Liver (tissue), 3 donors: ENCODE data around the gene ANTXR1.

Source experiments
- ATF3 ChIP-seq: IDR thresholded peaks from 2 replicates; pipeline ENCODE4 v1.6.1; 2016; ENCODE audit warnings: antibody characterized with exemption
- CTCF ChIP-seq: fragments of 150-350 bp; IDR thresholded peaks from 2 replicates; pipeline ENCODE4 v1.5.1; 2017; ENCODE audit warnings: improper control_type of control experiment, low read depth, low read length; ENCODE audit not compliant: missing input control
- EGR1 ChIP-seq, 2 donors: IDR thresholded peaks; 2 replicates each; pipeline ENCODE4 v1.6.1; 2016 to 2018; ENCODE audit warnings: antibody characterized with exemption in 2 of 2, low read depth in 2 of 2
- GABPA ChIP-seq, 2 donors: IDR thresholded peaks in 1 of 2; conservative IDR thresholded peaks in 1 of 2; 2 replicates each; pipeline ENCODE4 v1.6.1; 2016; ENCODE audit warnings: antibody characterized with exemption in 2 of 2, mild to moderate bottlenecking in 1 of 2, moderate library complexity in 1 of 2
- MAX ChIP-seq: IDR thresholded peaks from 2 replicates; pipeline ENCODE4 v1.6.1; 2016; ENCODE audit warnings: antibody characterized with exemption
- RAD21 ChIP-seq, 2 donors: IDR thresholded peaks; 2 replicates each; pipeline ENCODE4 v1.6.1; 2016; ENCODE audit warnings: antibody characterized with exemption in 2 of 2, mild to moderate bottlenecking in 2 of 2
- REST ChIP-seq: IDR thresholded peaks from 2 replicates; pipeline ENCODE4 v1.6.1; 2016; ENCODE audit warnings: antibody characterized with exemption, mild to moderate bottlenecking
- RXRA ChIP-seq, 2 donors: IDR thresholded peaks; 2 replicates each; pipeline ENCODE4 v1.6.1; 2017 to 2018; ENCODE audit warnings: antibody characterized with exemption in 2 of 2, mild to moderate bottlenecking in 1 of 2
- SP1 ChIP-seq: IDR thresholded peaks from 2 replicates; pipeline ENCODE4 v1.6.1; 2018; ENCODE audit warnings: antibody characterized with exemption, mild to moderate bottlenecking
- TAF1 ChIP-seq: conservative IDR thresholded peaks from 2 replicates; pipeline ENCODE4 v1.6.1; 2016; ENCODE audit warnings: antibody characterized with exemption, mild to moderate bottlenecking
- YY1 ChIP-seq: IDR thresholded peaks from 2 replicates; pipeline ENCODE4 v1.6.1; 2016; ENCODE audit warnings: antibody characterized with exemption, mild to moderate bottlenecking
- ZBTB33 ChIP-seq: IDR thresholded peaks from 2 replicates; pipeline ENCODE4 v1.6.1; 2016; ENCODE audit warnings: antibody characterized with exemption
- donor health status: healthy.
- donor health status: healthy.

- no peak for TF ChIP-seq CTCF
- no peak for TF ChIP-seq GABPA (IDR thresholded peaks at IDR 0.05 in 1 of 2, conservative IDR thresholded peaks at IDR 0.05 in 1 of 2)
- no peak for TF ChIP-seq MAX
- TF ChIP-seq TAF1 = no peak
- no peak for TF ChIP-seq ATF3
- no peak for TF ChIP-seq REST
- TF ChIP-seq RAD21 (IDR thresholded peaks at IDR 0.05) = no peak
- TF ChIP-seq RXRA (IDR thresholded peaks at IDR 0.05) = no peak
- TF ChIP-seq SP1 = no peak
- no peak for TF ChIP-seq EGR1 (IDR thresholded peaks at IDR 0.05; ENCODE audit: low read depth in 2 of 2)
- no peak for TF ChIP-seq YY1
- no peak for TF ChIP-seq ZBTB33
These were observed 121.4 kb downstream of the ANTXR1 start for GRCh38 chr2:69134306-69134945.
